Thyroid gland (tissue), 4 donors: ENCODE results near the gene NHLRC4.

Source experiments
- CTCF ChIP-seq, 6 experiments: fragments of 200-600 bp in 3 of 6; fragments of 450-650 bp in 3 of 6; sonication (generic) in 3 of 6; IDR thresholded peaks; one replicate each; pipeline ENCODE4 v1.5.1; 2016 to 2019; ENCODE audit warnings: antibody characterized with exemption in 6 of 6, mild to moderate bottlenecking in 2 of 6, inconsistent platforms in 1 of 6, moderate library complexity in 1 of 6
- POLR2A ChIP-seq, 2 donors: fragments of 450-650 bp; IDR thresholded peaks; one replicate each; pipeline ENCODE4 v1.6.1; 2017; ENCODE audit warnings: antibody characterized with exemption in 2 of 2, mild to moderate bottlenecking in 2 of 2, moderate library complexity in 1 of 2

DNA sequence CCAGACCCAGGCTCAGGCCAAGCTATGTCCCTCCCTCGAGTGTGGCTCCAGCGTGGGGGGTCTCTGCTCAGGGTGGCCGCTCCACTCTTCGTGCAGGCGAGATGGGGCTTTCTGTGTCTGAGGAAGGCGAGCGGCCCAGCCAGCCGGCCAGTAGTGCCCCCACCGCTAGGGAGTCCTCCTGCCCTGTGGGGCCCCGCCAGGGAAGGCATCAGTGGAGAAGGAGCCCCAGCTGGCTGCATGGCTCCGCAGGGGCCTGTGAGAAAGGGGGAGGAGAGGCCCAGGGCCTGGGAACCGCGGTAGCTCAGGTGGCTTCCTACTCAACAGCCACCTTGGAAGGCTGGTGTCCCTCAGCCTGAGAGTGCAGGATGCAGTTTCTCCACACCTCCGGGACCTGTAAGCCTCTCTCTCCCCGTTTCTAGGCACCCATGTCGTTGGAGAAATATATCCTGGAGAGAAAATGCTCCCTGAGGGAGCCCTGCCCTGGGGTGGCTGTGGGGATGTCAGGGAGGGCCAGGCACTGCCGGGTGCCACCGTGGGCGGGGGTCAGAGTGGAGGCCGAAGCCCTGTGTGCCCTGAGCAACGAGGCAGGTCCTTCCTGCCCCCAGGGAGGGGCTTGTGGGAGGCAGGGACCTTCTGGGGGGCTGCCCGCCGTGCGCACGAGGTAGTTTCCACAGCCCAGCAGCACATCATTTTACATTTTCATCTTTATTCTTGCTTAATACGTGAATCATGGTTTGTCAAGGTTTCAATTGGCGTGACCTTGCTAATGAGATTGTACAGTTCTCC, 6.3 kb downstream of the NHLRC4 start:
- TF ChIP-seq CTCF (IDR thresholded peaks at IDR 0.05) (no peak), POLR2A (IDR thresholded peaks at IDR 0.05) (no peak)
